ENCODE data around the gene YBEY.

YBEY gene

GRCh38 chr21:46323227-46323709 lies 37.1 kb downstream of the YBEY start:
- Histone ChIP-seq H3K4me3 (peak overlapping the region; percentile 84 to 100 (median 96)), H3K27ac (peak overlapping the region in 17 of 21 experiments; percentile 11 to 96 (median 53))

- peak within 1 kb of the TSS; percentile 79 to 96 (median 92) for H3K27ac ChIP-seq
- H3K4me3 ChIP-seq: peak within 1 kb of the TSS; percentile 84 to 100 (median 96)
Observed at GRCh38 chr21:46323710-46324389, 37.7 kb downstream of the YBEY start, which contains the start of the genes C21orf58 and PCNT. C21orf58 (minus strand) TSS chr21:46323870; CDS start chr21:46322738, 1,132 bp downstream. PCNT (plus strand) TSS chr21:46324156; CDS start chr21:46324229, 73 bp downstream.

- Histone ChIP-seq H3K27ac (peak overlapping the region; percentile 79 to 96 (median 92)), H3K4me3 (peak overlapping the region; percentile 84 to 100 (median 96))
Observed at GRCh38 chr21:46324390-46325072, 38.4 kb downstream of the YBEY start.

GRCh38 chr21:46325073-46325912 lies 39.2 kb downstream of the YBEY start:
- H3K27ac ChIP-seq: peak overlapping the region; percentile 59 to 96 (median 90)
- peak overlapping the region; percentile 84 to 100 (median 96) for H3K4me3 ChIP-seq

- Histone ChIP-seq H3K4me3 (no peak overlapping the region), H3K27ac (peak overlapping the region in 3 of 21 experiments; percentile 87 to 96 (median 90))
Observed at GRCh38 chr21:46326110-46326703, 40.1 kb downstream of the YBEY start.

GRCh38 chr21:46327711-46328110 lies 41.6 kb downstream of the YBEY start:
- Histone ChIP-seq H3K27ac (no peak overlapping the region), H3K4me3 (no peak overlapping the region)

GRCh38 chr21:46328151-46328550 lies 42.0 kb downstream of the YBEY start:
- Histone ChIP-seq H3K4me3 (no peak overlapping the region), H3K27ac (no peak overlapping the region)

- Histone ChIP-seq H3K4me3 (no peak overlapping the region), H3K27ac (no peak overlapping the region)
Observed at GRCh38 chr21:46329796-46330195, 43.7 kb downstream of the YBEY start.

- no peak overlapping the region for H3K27ac ChIP-seq
- H3K4me3 ChIP-seq: no peak overlapping the region
Observed at GRCh38 chr21:46334351-46335140, 48.4 kb downstream of the YBEY start.

GRCh38 chr21:46336603-46337002 lies 50.5 kb downstream of the YBEY start:
- no peak overlapping the region for H3K4me3 ChIP-seq
- no peak overlapping the region for H3K27ac ChIP-seq

- no peak overlapping the region for H3K27ac ChIP-seq
Observed at GRCh38 chr21:46340998-46341397, 54.9 kb downstream of the YBEY start.

GRCh38 chr21:46344219-46344915 lies 58.2 kb downstream of the YBEY start:
- no peak overlapping the region for H3K27ac ChIP-seq
- H3K4me3 ChIP-seq: no peak overlapping the region

More at GRCh38 chr21:46340998-46341397, 54.9 kb downstream of the YBEY start:
- no peak overlapping the region for H3K4me3 ChIP-seq

GRCh38 chr21:46345861-46346260 lies 59.7 kb downstream of the YBEY start:
- Histone ChIP-seq H3K4me3 (no peak overlapping the region), H3K27ac (no peak overlapping the region)

GRCh38 chr21:46346296-46347202 lies 60.4 kb downstream of the YBEY start:
- no peak overlapping the region for H3K27ac ChIP-seq
- no peak overlapping the region for H3K4me3 ChIP-seq

- Histone ChIP-seq H3K27ac (no peak overlapping the region), H3K4me3 (no peak overlapping the region)
Observed at GRCh38 chr21:46347203-46347550, 61.0 kb downstream of the YBEY start.
